Measurements from ENCODE around the gene RRAS2.
"Not testable (repeated sequence)": the region's sequence is repeated elsewhere in the genome, so short reads cannot be mapped to it uniquely, and the experiment has no call there.

Gene RRAS2

GRCh38 chr11:14357881-14358728 is 878 bp downstream of the RRAS2 start:
- peak overlapping the region; percentile 90 for H3K27ac ChIP-seq (ENCODE audit: insufficient read depth, low read depth, low read length, poor library complexity, severe bottlenecking)
- H3K9me3 ChIP-seq (ENCODE audit: control insufficient read depth, low read length) = no peaks in the 10 kb centered on the region
- peak overlapping the region; percentile 87 for H3K4me3 ChIP-seq (ENCODE audit: insufficient read depth, low read depth, low read length)
- H3K27me3 ChIP-seq (ENCODE audit: control insufficient read depth, insufficient read depth, low read length, poor library complexity, severe bottlenecking) = peaks cover 5% of the 10 kb centered on the region
- no peaks in the 10 kb centered on the region for H3K4me1 ChIP-seq (ENCODE audit: control insufficient read depth, insufficient read depth, low read length)
- 0% methylated on average over 72 of the region's 73 CpGs for WGBS, 2 experiments
- H3K36me3 ChIP-seq (ENCODE audit: control insufficient read depth, insufficient read depth, low read length) = no peaks in the 10 kb centered on the region

- WGBS, 2 experiments = 96% methylated on average over 2 of the region's 2 CpGs
- Histone ChIP-seq H3K4me3 (ENCODE audit: insufficient read depth, low read depth, low read length) (no peak overlapping the region), H3K4me1 (ENCODE audit: control insufficient read depth, insufficient read depth, low read length) (no peaks in the 10 kb centered on the region), H3K27me3 (ENCODE audit: control insufficient read depth, insufficient read depth, low read length, poor library complexity, severe bottlenecking) (peaks cover 5% of the 10 kb centered on the region), H3K9me3 (ENCODE audit: control insufficient read depth, low read length) (no peaks in the 10 kb centered on the region), H3K36me3 (ENCODE audit: control insufficient read depth, insufficient read depth, low read length) (no peaks in the 10 kb centered on the region), H3K27ac (ENCODE audit: insufficient read depth, low read depth, low read length, poor library complexity, severe bottlenecking) (no peak overlapping the region)
Observed at GRCh38 chr11:14356342-14356741, 2.6 kb downstream of the RRAS2 start.

- not testable (repeated sequence) for H3K9me3 ChIP-seq (ENCODE audit: control insufficient read depth, low read length); H3K27ac ChIP-seq (ENCODE audit: insufficient read depth, low read depth, low read length, poor library complexity, severe bottlenecking); H3K36me3 ChIP-seq (ENCODE audit: control insufficient read depth, insufficient read depth, low read length); H3K4me3 ChIP-seq (ENCODE audit: insufficient read depth, low read depth, low read length); H3K27me3 ChIP-seq (ENCODE audit: control insufficient read depth, insufficient read depth, low read length, poor library complexity, severe bottlenecking); H3K4me1 ChIP-seq (ENCODE audit: control insufficient read depth, insufficient read depth, low read length)
- 90 to 95% methylated on average over 7 of the region's 7 CpGs for WGBS, 2 experiments
Observed at GRCh38 chr11:14354604-14355003, 4.4 kb downstream of the RRAS2 start.

GRCh38 chr11:14350716-14351238 is 8.2 kb downstream of the RRAS2 start:
- H3K27ac ChIP-seq (ENCODE audit: insufficient read depth, low read depth, low read length, poor library complexity, severe bottlenecking) = no peak overlapping the region
- WGBS, 2 experiments = 95% methylated on average over 3 of the region's 3 CpGs
- H3K27me3 ChIP-seq (ENCODE audit: control insufficient read depth, insufficient read depth, low read length, poor library complexity, severe bottlenecking) = no peaks in the 10 kb centered on the region
- H3K36me3 ChIP-seq (ENCODE audit: control insufficient read depth, insufficient read depth, low read length) = no peaks in the 10 kb centered on the region
- no peak overlapping the region for H3K4me3 ChIP-seq (ENCODE audit: insufficient read depth, low read depth, low read length)
- H3K4me1 ChIP-seq (ENCODE audit: control insufficient read depth, insufficient read depth, low read length) = no peaks in the 10 kb centered on the region
- no peaks in the 10 kb centered on the region for H3K9me3 ChIP-seq (ENCODE audit: control insufficient read depth, low read length)

GRCh38 chr11:14350215-14350614 is 8.8 kb downstream of the RRAS2 start:
- H3K27me3 ChIP-seq (ENCODE audit: control insufficient read depth, insufficient read depth, low read length, poor library complexity, severe bottlenecking) = no peaks in the 10 kb centered on the region
- 58 to 59% methylated on average over 2 of the region's 2 CpGs for WGBS, 2 experiments
- H3K4me3 ChIP-seq (ENCODE audit: insufficient read depth, low read depth, low read length) = no peak overlapping the region
- no peaks in the 10 kb centered on the region for H3K36me3 ChIP-seq (ENCODE audit: control insufficient read depth, insufficient read depth, low read length)
- no peak overlapping the region for H3K27ac ChIP-seq (ENCODE audit: insufficient read depth, low read depth, low read length, poor library complexity, severe bottlenecking)
- H3K9me3 ChIP-seq (ENCODE audit: control insufficient read depth, low read length) = no peaks in the 10 kb centered on the region
- H3K4me1 ChIP-seq (ENCODE audit: control insufficient read depth, insufficient read depth, low read length) = no peaks in the 10 kb centered on the region

- no peak overlapping the region for H3K4me3 ChIP-seq (ENCODE audit: insufficient read depth, low read depth, low read length)
- H3K36me3 ChIP-seq (ENCODE audit: control insufficient read depth, insufficient read depth, low read length) = no peaks in the 10 kb centered on the region
- WGBS, 2 experiments = 9 to 40% methylated on average over 1 of the region's 1 CpG
- H3K27ac ChIP-seq (ENCODE audit: insufficient read depth, low read depth, low read length, poor library complexity, severe bottlenecking) = no peak overlapping the region
- no peaks in the 10 kb centered on the region for H3K27me3 ChIP-seq (ENCODE audit: control insufficient read depth, insufficient read depth, low read length, poor library complexity, severe bottlenecking)
- H3K9me3 ChIP-seq (ENCODE audit: control insufficient read depth, low read length) = no peaks in the 10 kb centered on the region
- H3K4me1 ChIP-seq (ENCODE audit: control insufficient read depth, insufficient read depth, low read length) = no peaks in the 10 kb centered on the region
Observed at GRCh38 chr11:14347991-14348390, 11.0 kb downstream of the RRAS2 start.

- 92 to 93% methylated on average over 7 of the region's 7 CpGs for WGBS, 2 experiments
- no peaks in the 10 kb centered on the region for H3K9me3 ChIP-seq (ENCODE audit: control insufficient read depth, low read length)
- no peaks in the 10 kb centered on the region for H3K27me3 ChIP-seq (ENCODE audit: control insufficient read depth, insufficient read depth, low read length, poor library complexity, severe bottlenecking)
- no peak overlapping the region for H3K27ac ChIP-seq (ENCODE audit: insufficient read depth, low read depth, low read length, poor library complexity, severe bottlenecking)
- no peak overlapping the region for H3K4me3 ChIP-seq (ENCODE audit: insufficient read depth, low read depth, low read length)
- no peaks in the 10 kb centered on the region for H3K4me1 ChIP-seq (ENCODE audit: control insufficient read depth, insufficient read depth, low read length)
- no peaks in the 10 kb centered on the region for H3K36me3 ChIP-seq (ENCODE audit: control insufficient read depth, insufficient read depth, low read length)
Observed at GRCh38 chr11:14347494-14347893, 11.5 kb downstream of the RRAS2 start.

GRCh38 chr11:14346303-14346955 is 12.6 kb downstream of the RRAS2 start:
- WGBS, 2 experiments = 97% methylated on average over 2 of the region's 2 CpGs; no CpG with 5 or more reads in 1 of the 2 experiments

GRCh38 chr11:14345668-14346067 is 13.3 kb downstream of the RRAS2 start:
- Histone ChIP-seq H3K4me1 (ENCODE audit: control insufficient read depth, insufficient read depth, low read length) (peaks cover 7% of the 10 kb centered on the region), H3K9me3 (ENCODE audit: control insufficient read depth, low read length) (no peaks in the 10 kb centered on the region), H3K27me3 (ENCODE audit: control insufficient read depth, insufficient read depth, low read length, poor library complexity, severe bottlenecking) (no peaks in the 10 kb centered on the region), H3K27ac (ENCODE audit: insufficient read depth, low read depth, low read length, poor library complexity, severe bottlenecking) (no peak overlapping the region), H3K4me3 (ENCODE audit: insufficient read depth, low read depth, low read length) (no peak overlapping the region), H3K36me3 (ENCODE audit: control insufficient read depth, insufficient read depth, low read length) (no peaks in the 10 kb centered on the region)
- 68 to 75% methylated on average over 1 of the region's 1 CpG for whole genome bisulfite sequencing, 2 experiments

More at GRCh38 chr11:14346303-14346955, 12.6 kb downstream of the RRAS2 start:
- Histone ChIP-seq H3K36me3 (ENCODE audit: control insufficient read depth, insufficient read depth, low read length) (no peaks in the 10 kb centered on the region), H3K27ac (ENCODE audit: insufficient read depth, low read depth, low read length, poor library complexity, severe bottlenecking) (no peak overlapping the region), H3K9me3 (ENCODE audit: control insufficient read depth, low read length) (no peaks in the 10 kb centered on the region), H3K27me3 (ENCODE audit: control insufficient read depth, insufficient read depth, low read length, poor library complexity, severe bottlenecking) (no peaks in the 10 kb centered on the region), H3K4me1 (ENCODE audit: control insufficient read depth, insufficient read depth, low read length) (peaks cover 7% of the 10 kb centered on the region), H3K4me3 (ENCODE audit: insufficient read depth, low read depth, low read length) (no peak overlapping the region)

- not testable (repeated sequence) for H3K36me3 ChIP-seq (ENCODE audit: control insufficient read depth, insufficient read depth, low read length); H3K27me3 ChIP-seq (ENCODE audit: control insufficient read depth, insufficient read depth, low read length, poor library complexity, severe bottlenecking); H3K9me3 ChIP-seq (ENCODE audit: control insufficient read depth, low read length); H3K27ac ChIP-seq (ENCODE audit: insufficient read depth, low read depth, low read length, poor library complexity, severe bottlenecking); H3K4me1 ChIP-seq (ENCODE audit: control insufficient read depth, insufficient read depth, low read length); H3K4me3 ChIP-seq (ENCODE audit: insufficient read depth, low read depth, low read length)
- WGBS, 2 experiments = 89 to 95% methylated on average over 4 of the region's 5 CpGs
Observed at GRCh38 chr11:14345016-14345415, 14.0 kb downstream of the RRAS2 start.

All from ectodermal cell (in vitro differentiated cells).